Prostate gland (tissue), 2 donors: ENCODE measurements around the gene SLC25A23. TPM values are rescaled to one million over a fixed set of nuclear protein-coding genes. Genes with fewer than 3 reads are reported as not detected.
"Not testable (repeated sequence)": the region's sequence is repeated elsewhere in the genome, so short reads cannot be mapped to it uniquely, and the experiment has no call there.

Source experiments
- DNase-seq: peaks from one replicate; pipeline ENCODE4 v3.0.0-alpha.2; 2019; ENCODE audit warnings: low spot score
- H3K27ac ChIP-seq, 2 donors: fragments of 200-600 bp; sonication (generic); 2 replicates each; pipeline ENCODE4 v1.5.1; 2017 to 2019
- H3K27me3 ChIP-seq: fragments of 200-600 bp; sonication (generic); replicated peaks from 2 replicates; pipeline ENCODE4 v1.5.1; 2019; ENCODE audit not compliant: insufficient read depth
- H3K36me3 ChIP-seq, 2 donors: fragments of 200-600 bp; sonication (generic); 1 replicate in 1 of 2; 2 replicates in 1 of 2; pipeline versions ENCODE4 v1.5.1 to v1.8.1; 2017 to 2019
- H3K4me1 ChIP-seq: fragments of 200-600 bp; sonication (generic); replicated peaks from 2 replicates; pipeline ENCODE4 v1.5.1; 2019
- H3K4me3 ChIP-seq, 2 donors: fragments of 200-600 bp; sonication (generic); 2 replicates each; pipeline ENCODE4 v1.5.1; 2017 to 2019
- H3K9me3 ChIP-seq: fragments of 200-600 bp; sonication (generic); 2 replicates; pipeline ENCODE4 v1.5.1; 2017
- POLR2A ChIP-seq: fragments of 450-650 bp; IDR thresholded peaks from one replicate; pipeline ENCODE4 v1.6.1; 2016; ENCODE audit warnings: antibody characterized with exemption, mild to moderate bottlenecking
- POLR2AphosphoS5 ChIP-seq: sonication (generic); formaldehyde crosslinking; IDR thresholded peaks from one replicate; pipeline ENCODE4 v1.6.1; 2017; ENCODE audit warnings: antibody characterized with exemption
- WGBS: methylation state at CpG from one replicate; pipeline ENCODE4 v1.1.5; 2018; 5-methylcytosine and 5-hydroxymethylcytosine counted together
- intact Hi-C: fragments of 100-400 bp; cut with DNase I; formaldehyde crosslinking; loops from one replicate; pipeline ENCODE4 v1.14.2; 2022
- total RNA-seq, 2 donors: library from RNA; depleted of rRNA; stranded (reverse); fragments of >200 nt; gene quantifications; one replicate each; pipeline ENCODE4 v1.1.0, GENCODE V29; 2016
- TF ChIP-seq, protein P1 (sequence below), 4 experiments: fragments of 200-600 bp in 2 of 4; fragments of 450-650 bp in 2 of 4; sonication (generic) in 2 of 4; IDR thresholded peaks; 1 replicate in 3 of 4; 2 replicates in 1 of 4; pipeline ENCODE4 v1.5.1; 2016 to 2019; ENCODE audit warnings: antibody characterized with exemption in 4 of 4, mild to moderate bottlenecking in 2 of 4, moderate library complexity in 2 of 4

Gene SLC25A23
- total RNA-seq, 2 donors from 2014 or later, result 66.2 to 91.3 TPM

GRCh38 chr19:6412061-6412446 lies 47.5 kb downstream of the SLC25A23 start:
- no peak for DNase-seq
- H3K27me3 ChIP-seq, result no peaks in the 10 kb centered on the region
- H3K27ac ChIP-seq, result no peak overlapping the region
- TF ChIP-seq POLR2AphosphoS5, result no peak
- intact Hi-C loops, result no loop called here
- no peaks in the 10 kb centered on the region for H3K9me3 ChIP-seq
- peaks cover 16 to 23% of the 10 kb centered on the region in 2 donors for H3K36me3 ChIP-seq
- H3K4me1 ChIP-seq, result no peaks in the 10 kb centered on the region
- WGBS, result 75% methylated on average over 12 of the region's 12 CpGs
- H3K4me3 ChIP-seq, result no peak overlapping the region

- intact Hi-C loops, result no loop called here
- Histone ChIP-seq H3K36me3 (no peaks in the 10 kb centered on the region), H3K27ac (no peak overlapping the region), H3K4me3 (no peak overlapping the region), H3K4me1 (no peaks in the 10 kb centered on the region), H3K27me3 (no peaks in the 10 kb centered on the region), H3K9me3 (no peaks in the 10 kb centered on the region)
- TF ChIP-seq, protein P1, sequence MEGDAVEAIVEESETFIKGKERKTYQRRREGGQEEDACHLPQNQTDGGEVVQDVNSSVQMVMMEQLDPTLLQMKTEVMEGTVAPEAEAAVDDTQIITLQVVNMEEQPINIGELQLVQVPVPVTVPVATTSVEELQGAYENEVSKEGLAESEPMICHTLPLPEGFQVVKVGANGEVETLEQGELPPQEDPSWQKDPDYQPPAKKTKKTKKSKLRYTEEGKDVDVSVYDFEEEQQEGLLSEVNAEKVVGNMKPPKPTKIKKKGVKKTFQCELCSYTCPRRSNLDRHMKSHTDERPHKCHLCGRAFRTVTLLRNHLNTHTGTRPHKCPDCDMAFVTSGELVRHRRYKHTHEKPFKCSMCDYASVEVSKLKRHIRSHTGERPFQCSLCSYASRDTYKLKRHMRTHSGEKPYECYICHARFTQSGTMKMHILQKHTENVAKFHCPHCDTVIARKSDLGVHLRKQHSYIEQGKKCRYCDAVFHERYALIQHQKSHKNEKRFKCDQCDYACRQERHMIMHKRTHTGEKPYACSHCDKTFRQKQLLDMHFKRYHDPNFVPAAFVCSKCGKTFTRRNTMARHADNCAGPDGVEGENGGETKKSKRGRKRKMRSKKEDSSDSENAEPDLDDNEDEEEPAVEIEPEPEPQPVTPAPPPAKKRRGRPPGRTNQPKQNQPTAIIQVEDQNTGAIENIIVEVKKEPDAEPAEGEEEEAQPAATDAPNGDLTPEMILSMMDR (IDR thresholded peaks at IDR 0.05), result no peak
- TF ChIP-seq POLR2A (no peak), POLR2AphosphoS5 (no peak)
- 98% methylated on average over 6 of the region's 6 CpGs for WGBS
- DNase-seq, result no peak
Measured at GRCh38 chr19:6409346-6409745, 50.2 kb downstream of the SLC25A23 start.

DNA sequence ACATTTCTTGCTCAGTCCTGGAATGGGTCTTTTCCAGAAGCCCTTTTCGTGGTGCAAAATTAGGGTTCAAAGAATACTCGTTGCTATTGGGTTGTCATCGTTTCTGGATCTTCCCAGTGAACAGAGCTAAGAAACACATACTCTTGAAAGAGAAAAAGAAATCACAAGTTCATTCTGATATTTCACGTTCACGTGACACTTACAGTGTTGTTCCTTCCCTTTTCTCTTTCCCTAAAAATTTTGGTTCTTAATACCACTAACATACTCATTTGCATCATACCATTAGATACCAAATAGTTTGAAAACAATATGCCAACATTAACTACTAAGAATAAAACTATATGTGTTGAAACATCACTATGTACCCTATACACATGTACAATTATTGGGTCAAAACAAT lies 53.2 kb downstream of the SLC25A23 start:
- 88% methylated on average over 5 of the region's 5 CpGs for WGBS
- no peak overlapping the region for H3K27ac ChIP-seq
- no peaks in the 10 kb centered on the region for H3K27me3 ChIP-seq
- intact Hi-C loops, result no loop called here
- H3K36me3 ChIP-seq, result no peaks in the 10 kb centered on the region
- TF ChIP-seq, protein P1 (IDR thresholded peaks at IDR 0.05), result no peak
- TF ChIP-seq POLR2A (no peak), POLR2AphosphoS5 (no peak)
- no peaks in the 10 kb centered on the region for H3K4me1 ChIP-seq
- H3K4me3 ChIP-seq, result no peak overlapping the region
- no peaks in the 10 kb centered on the region for H3K9me3 ChIP-seq
- DNase-seq, result no peak

- H3K27ac ChIP-seq, result no peak overlapping the region
- no peak for TF ChIP-seq POLR2A
- no peak for TF ChIP-seq POLR2AphosphoS5
- TF ChIP-seq, protein P1 (IDR thresholded peaks at IDR 0.05), result no peak
- intact Hi-C loops, result no loop called here
- H3K9me3 ChIP-seq, result no peaks in the 10 kb centered on the region
- no peak overlapping the region for H3K4me3 ChIP-seq
- H3K4me1 ChIP-seq, result no peaks in the 10 kb centered on the region
- no peaks in the 10 kb centered on the region for H3K27me3 ChIP-seq
- WGBS, result 33% methylated on average over 22 of the region's 22 CpGs
- H3K36me3 ChIP-seq, result no peaks in the 10 kb centered on the region
- DNase-seq, result no peak
Measured at GRCh38 chr19:6402837-6403608, 56.6 kb downstream of the SLC25A23 start.

DNA sequence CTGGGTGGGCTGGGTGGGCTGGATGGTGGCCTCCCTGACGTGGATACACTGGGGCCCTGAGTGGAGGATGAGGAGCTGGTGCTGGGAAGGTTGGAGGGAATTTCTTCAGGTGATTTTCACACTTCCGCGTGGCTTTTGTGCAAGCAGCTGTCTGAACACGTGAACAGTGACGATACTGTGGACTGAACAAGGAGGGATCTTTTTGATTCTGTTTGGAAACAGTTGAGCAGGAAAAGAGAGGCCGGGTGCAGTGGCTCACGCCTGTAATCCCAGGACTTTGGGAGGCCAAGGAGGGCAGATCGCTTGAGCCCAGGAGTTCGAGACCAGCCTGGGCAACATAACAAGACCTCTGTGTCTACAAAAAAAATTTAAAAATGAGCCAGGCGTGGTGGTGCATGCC lies 57.5 kb downstream of the SLC25A23 start:
- TF ChIP-seq, protein P1 (IDR thresholded peaks at IDR 0.05), result no peak
- no peak for TF ChIP-seq POLR2A
- TF ChIP-seq POLR2AphosphoS5, result no peak
- H3K4me1 ChIP-seq, result no peaks in the 10 kb centered on the region
- H3K36me3 ChIP-seq, result no peaks in the 10 kb centered on the region
- H3K27me3 ChIP-seq, result no peaks in the 10 kb centered on the region
- WGBS, result 87% methylated on average over 10 of the region's 10 CpGs
- H3K27ac ChIP-seq, result no peak overlapping the region
- intact Hi-C loops, result no loop called here
- H3K4me3 ChIP-seq, result no peak overlapping the region
- no peak for DNase-seq
- H3K9me3 ChIP-seq, result no peaks in the 10 kb centered on the region

DNA sequence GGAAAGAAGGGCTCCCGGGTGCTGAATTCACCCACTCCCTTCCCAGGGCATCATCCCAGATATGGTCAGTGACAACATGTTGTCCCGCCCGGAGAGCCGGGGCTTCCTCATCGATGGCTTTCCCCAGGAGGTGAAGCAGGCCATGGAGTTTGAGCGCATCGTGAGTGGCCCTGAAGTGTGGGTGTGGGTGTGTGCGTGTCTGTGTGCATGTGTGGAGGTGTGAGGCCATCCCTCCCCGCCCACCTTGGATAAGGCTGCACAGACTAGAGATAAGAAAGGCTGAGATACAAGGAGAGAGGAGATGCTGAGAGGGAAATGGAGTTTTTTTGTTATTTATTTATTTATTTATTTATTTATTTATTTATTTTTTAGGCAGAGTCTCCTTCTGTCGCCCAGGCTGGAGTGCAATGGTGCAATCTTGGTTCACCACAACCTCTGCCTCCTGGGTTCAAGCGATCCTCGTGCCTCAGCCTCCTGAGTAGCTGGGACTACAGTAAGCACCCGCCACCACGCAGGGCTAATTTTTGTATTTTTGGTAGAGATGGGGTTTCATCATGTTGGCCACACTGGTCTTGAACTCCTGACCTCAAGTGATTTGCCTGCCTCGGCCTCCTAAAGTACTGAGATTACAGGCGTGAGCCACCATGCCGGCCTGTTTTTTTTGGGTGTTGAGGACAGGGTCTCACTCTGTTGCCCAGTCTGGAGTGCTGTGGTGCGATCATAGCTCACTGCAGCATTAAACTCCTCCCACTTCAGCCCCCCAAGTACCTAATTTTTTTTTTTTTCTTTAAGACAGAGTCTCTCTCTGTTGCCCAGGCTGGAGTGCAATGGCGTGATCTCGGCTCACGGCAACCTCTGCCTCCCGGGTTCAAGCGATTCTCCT lies 59.3 kb downstream of the SLC25A23 start:
- DNase-seq, H3K4me3 ChIP-seq, H3K9me3 ChIP-seq, H3K4me1 ChIP-seq, H3K27me3 ChIP-seq, H3K36me3 ChIP-seq, intact Hi-C loops, H3K27ac ChIP-seq: not testable (repeated sequence)
- 95% methylated on average over 23 of the region's 23 CpGs for WGBS
